Muscle layer of colon (tissue), 2 donors: ENCODE results near the gene TIPIN.
A peak's percentile ranks its signal among the peaks of the same experiment; 100 is the strongest.

ENCODE experiments used
- H3K27ac ChIP-seq: one replicate; pipeline ENCODE4 v1.7.0; 2013; ENCODE audit warnings: low read depth, mild to moderate bottlenecking, low read length, moderate library complexity
- H3K27me3 ChIP-seq, 2 donors: one replicate each; pipeline ENCODE4 v1.7.0; 2013; ENCODE audit warnings: low read length in 2 of 2, mild to moderate bottlenecking in 2 of 2; ENCODE audit not compliant: insufficient read depth in 2 of 2, control insufficient read depth in 1 of 2
- H3K36me3 ChIP-seq: one replicate; pipeline ENCODE4 v1.7.0; 2013; ENCODE audit warnings: mild to moderate bottlenecking, low read length; ENCODE audit not compliant: insufficient read depth
- H3K4me1 ChIP-seq: one replicate; pipeline ENCODE4 v1.7.0; 2013; ENCODE audit warnings: mild to moderate bottlenecking, low read length; ENCODE audit not compliant: insufficient read depth
- H3K4me3 ChIP-seq, 2 donors: one replicate each; pipeline ENCODE4 v1.7.0; 2013; ENCODE audit warnings: low read length in 2 of 2, low read depth in 1 of 2, mild to moderate bottlenecking in 1 of 2, moderate library complexity in 1 of 2
- H3K9ac ChIP-seq: one replicate; pipeline ENCODE4 v1.7.0; 2013; ENCODE audit warnings: low read length
- H3K9me3 ChIP-seq: one replicate; pipeline ENCODE4 v1.7.0; 2013; ENCODE audit warnings: mild to moderate bottlenecking, low read length
- donor health status: abdominal sarcoma.
- donor health status: Adenocarcinoma of cecum.

TIPIN gene

DNA sequence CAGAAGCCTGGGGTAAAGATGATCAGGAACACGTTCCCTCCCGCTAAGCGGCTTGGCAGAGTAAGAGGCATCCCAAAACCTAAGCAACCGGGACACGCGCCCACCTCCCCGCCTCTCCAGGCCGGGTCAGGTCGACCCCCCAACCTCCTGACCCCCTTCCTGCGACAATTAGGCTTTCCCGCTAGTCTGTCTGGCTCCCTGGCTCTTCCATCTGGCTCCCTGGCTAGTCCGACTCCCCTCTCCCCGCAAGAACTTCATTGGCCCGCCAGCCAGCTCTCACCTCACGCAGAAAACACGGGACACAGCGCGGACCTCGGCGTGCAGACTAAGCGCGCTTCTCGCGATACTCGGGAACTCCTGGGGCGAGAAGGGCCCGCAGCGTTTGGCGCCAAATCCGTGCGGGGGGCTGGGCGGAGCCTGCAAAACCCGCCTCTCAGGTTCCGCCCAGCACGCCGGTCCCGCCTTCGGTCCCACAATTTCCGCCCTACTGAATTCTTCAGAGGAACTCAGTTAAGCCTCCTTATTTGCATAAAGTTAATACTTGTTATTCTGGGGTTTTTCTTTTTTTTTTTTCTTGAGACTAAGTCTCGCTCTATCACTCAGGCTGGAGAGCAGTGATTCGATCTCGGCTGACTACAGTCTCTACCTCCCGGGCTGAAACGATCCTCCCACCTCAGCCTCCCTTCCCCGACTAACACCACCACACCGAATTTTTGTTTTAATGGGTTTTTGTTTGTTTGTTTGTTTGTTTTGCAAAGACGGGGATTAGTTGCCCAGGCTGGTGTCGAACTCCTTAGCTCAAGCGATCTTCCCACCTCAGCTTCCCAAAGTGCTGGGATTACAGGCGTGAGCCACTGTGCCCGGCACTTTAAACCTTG lies at the start of gene TIPIN:
Gene TIPIN, minus strand, starts transcription at position 327 of the 878 bp plus-strand sequence. CDS start 3,738 bp downstream, outside the sequence.
- peak within 1 kb of the TSS; percentile 82 for H3K9ac ChIP-seq
- no peaks in the 10 kb centered on the region for H3K27me3 ChIP-seq

DNA sequence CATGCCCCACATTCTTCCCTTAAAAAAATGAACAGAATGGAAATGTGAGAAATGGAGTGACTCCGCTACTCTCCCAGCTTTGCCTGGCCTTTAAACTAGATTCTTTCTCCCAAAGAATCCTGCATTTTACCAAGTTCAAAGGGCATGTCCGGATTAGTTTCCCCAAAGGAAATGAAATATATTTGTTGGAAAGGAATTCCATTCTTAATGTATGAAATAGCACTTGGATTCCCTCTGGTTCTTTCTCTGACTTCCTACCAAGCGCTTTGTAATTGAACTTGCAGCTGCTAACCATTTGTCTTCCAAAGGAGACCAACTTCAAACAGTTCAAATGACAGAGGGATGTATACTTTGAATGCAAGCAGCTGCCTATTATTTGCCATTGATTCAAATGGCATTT lies 49.1 kb upstream of the TIPIN start:
- no peaks in the 10 kb centered on the region for H3K36me3 ChIP-seq
- H3K27me3 ChIP-seq = no peaks in the 10 kb centered on the region
- no peaks in the 10 kb centered on the region for H3K9me3 ChIP-seq
- H3K9ac ChIP-seq = no peak overlapping the region
- no peak overlapping the region for H3K4me3 ChIP-seq
- H3K4me1 ChIP-seq = no peaks in the 10 kb centered on the region
- H3K27ac ChIP-seq = no peak overlapping the region

More for the DNA sequence above, at the start of gene TIPIN:
- Histone ChIP-seq H3K27ac (peak within 1 kb of the TSS; percentile 85), H3K4me3 (peak within 1 kb of the TSS; percentile 76 to 81), H3K9me3 (no peaks in the 10 kb centered on the region), H3K4me1 (peaks cover 5% of the 10 kb centered on the region), H3K36me3 (no peaks in the 10 kb centered on the region)

- no peak overlapping the region for H3K4me3 ChIP-seq
- no peaks in the 10 kb centered on the region for H3K4me1 ChIP-seq
- no peaks in the 10 kb centered on the region for H3K27me3 ChIP-seq
- H3K36me3 ChIP-seq = no peaks in the 10 kb centered on the region
- H3K27ac ChIP-seq = no peak overlapping the region
- H3K9ac ChIP-seq = no peak overlapping the region
- no peaks in the 10 kb centered on the region for H3K9me3 ChIP-seq
Measured at GRCh38 chr15:66405007-66405406, 48.5 kb upstream of the TIPIN start.

DNA sequence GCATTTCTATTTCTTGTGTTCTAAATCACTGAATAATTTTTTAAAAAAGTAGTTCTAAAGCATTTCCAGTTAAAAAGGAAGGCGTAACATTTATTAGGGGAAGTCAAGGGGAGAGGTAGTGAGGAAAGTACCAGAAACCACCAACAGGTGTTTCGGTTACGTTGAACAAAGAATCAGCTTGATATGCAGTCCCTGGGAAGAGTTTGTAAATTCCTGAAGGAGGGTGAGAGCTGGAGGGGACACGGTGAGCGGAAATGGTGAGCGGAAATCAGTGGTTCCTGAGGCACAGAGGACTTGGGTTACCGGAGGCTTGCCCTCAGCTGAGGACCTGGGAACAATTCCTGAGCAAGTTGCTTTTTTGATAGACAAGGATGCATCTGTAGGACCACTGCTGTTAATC lies 48.0 kb upstream of the TIPIN start:
- no peaks in the 10 kb centered on the region for H3K9me3 ChIP-seq

GRCh38 chr15:66404122-66404521 lies 47.6 kb upstream of the TIPIN start:
- Histone ChIP-seq H3K9ac (no peak overlapping the region), H3K4me3 (no peak overlapping the region), H3K9me3 (no peaks in the 10 kb centered on the region), H3K4me1 (no peaks in the 10 kb centered on the region), H3K36me3 (no peaks in the 10 kb centered on the region), H3K27me3 (no peaks in the 10 kb centered on the region), H3K27ac (no peak overlapping the region)

More for the DNA sequence above, 48.0 kb upstream of the TIPIN start:
- Histone ChIP-seq H3K27me3 (no peaks in the 10 kb centered on the region), H3K9ac (no peak overlapping the region), H3K27ac (no peak overlapping the region), H3K4me3 (no peak overlapping the region), H3K4me1 (no peaks in the 10 kb centered on the region), H3K36me3 (no peaks in the 10 kb centered on the region)

GRCh38 chr15:66403323-66403722 lies 46.8 kb upstream of the TIPIN start:
- Histone ChIP-seq H3K27me3 (no peaks in the 10 kb centered on the region), H3K4me3 (no peak overlapping the region), H3K27ac (no peak overlapping the region), H3K4me1 (no peaks in the 10 kb centered on the region), H3K9me3 (no peaks in the 10 kb centered on the region), H3K36me3 (no peaks in the 10 kb centered on the region), H3K9ac (no peak overlapping the region)

- no peaks in the 10 kb centered on the region for H3K27me3 ChIP-seq
- H3K27ac ChIP-seq = no peak overlapping the region
- H3K4me1 ChIP-seq = no peaks in the 10 kb centered on the region
- H3K36me3 ChIP-seq = no peaks in the 10 kb centered on the region
- H3K9me3 ChIP-seq = no peaks in the 10 kb centered on the region
- H3K4me3 ChIP-seq = no peak overlapping the region
- H3K9ac ChIP-seq = no peak overlapping the region
Measured at GRCh38 chr15:66402761-66403284, 46.3 kb upstream of the TIPIN start.

GRCh38 chr15:66401130-66402021 lies 44.9 kb upstream of the TIPIN start:
- H3K9ac ChIP-seq = no peak overlapping the region
- no peaks in the 10 kb centered on the region for H3K9me3 ChIP-seq
- H3K4me3 ChIP-seq = no peak overlapping the region
- no peaks in the 10 kb centered on the region for H3K27me3 ChIP-seq
- H3K4me1 ChIP-seq = no peaks in the 10 kb centered on the region
- H3K27ac ChIP-seq = no peak overlapping the region
- no peaks in the 10 kb centered on the region for H3K36me3 ChIP-seq

GRCh38 chr15:66400351-66400774 lies 43.9 kb upstream of the TIPIN start:
- no peaks in the 10 kb centered on the region for H3K9me3 ChIP-seq
- no peak overlapping the region for H3K9ac ChIP-seq
- no peak overlapping the region for H3K27ac ChIP-seq
- H3K4me1 ChIP-seq = no peaks in the 10 kb centered on the region
- no peak overlapping the region for H3K4me3 ChIP-seq
- H3K27me3 ChIP-seq = no peaks in the 10 kb centered on the region
- H3K36me3 ChIP-seq = no peaks in the 10 kb centered on the region

DNA sequence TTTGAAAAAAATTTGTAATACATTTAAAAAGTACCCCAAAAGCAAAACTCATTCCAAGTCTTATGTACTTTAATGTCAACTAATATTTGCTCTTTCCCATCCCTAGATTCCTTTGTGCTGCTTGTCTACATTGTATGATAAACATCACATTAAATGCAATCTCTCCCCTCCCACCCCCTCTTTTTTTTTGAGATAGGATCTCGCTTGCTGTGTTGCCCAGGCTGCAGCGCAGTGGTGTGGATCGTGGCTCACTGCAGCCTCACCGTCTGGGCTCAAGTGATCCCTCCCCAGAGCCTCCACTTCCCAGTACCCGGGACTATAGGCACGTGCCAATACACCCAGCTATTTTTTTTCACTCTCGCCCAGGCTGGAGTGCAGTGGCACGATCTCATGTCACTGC lies 42.8 kb upstream of the TIPIN start:
- Histone ChIP-seq H3K27ac (no peak overlapping the region), H3K4me1 (no peaks in the 10 kb centered on the region), H3K36me3 (no peaks in the 10 kb centered on the region), H3K27me3 (no peaks in the 10 kb centered on the region), H3K9me3 (no peaks in the 10 kb centered on the region), H3K9ac (no peak overlapping the region), H3K4me3 (no peak overlapping the region)

DNA sequence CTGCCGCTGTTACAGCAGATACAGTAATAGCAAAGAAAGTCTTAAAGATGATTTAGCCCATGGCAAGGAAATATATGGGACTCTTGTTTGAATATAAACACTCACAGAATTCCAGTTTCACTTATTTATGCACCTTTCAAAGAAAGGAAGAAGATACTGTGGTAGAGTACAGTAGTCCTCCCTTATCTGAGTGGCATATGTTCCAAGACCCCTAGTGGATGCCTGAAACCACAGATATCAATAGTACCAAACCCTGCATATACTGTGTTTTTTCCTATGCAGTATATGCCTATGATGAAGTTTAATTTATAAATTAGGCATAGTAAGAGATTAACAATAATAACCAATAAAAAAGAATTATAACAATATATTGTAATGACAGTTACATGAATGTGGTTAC lies 38.4 kb upstream of the TIPIN start:
- Histone ChIP-seq H3K9ac (no peak overlapping the region), H3K9me3 (no peaks in the 10 kb centered on the region), H3K27me3 (no peaks in the 10 kb centered on the region), H3K4me1 (no peaks in the 10 kb centered on the region), H3K4me3 (no peak overlapping the region), H3K27ac (no peak overlapping the region), H3K36me3 (peaks cover 4% of the 10 kb centered on the region)
